IMR-90 (cell line): ENCODE results near the gene RBMS2.

ENCODE experiments used
- BHLHE40 ChIP-seq: fragments of 150-350 bp; IDR thresholded peaks from 2 replicates; pipeline ENCODE4 v1.6.1; 2016; ENCODE audit warnings: mild to moderate bottlenecking, low read depth, low read length
- MAFK ChIP-seq: IDR thresholded peaks from 2 replicates; pipeline ENCODE4 v1.6.1; 2012; ENCODE audit warnings: low read depth, low read length, improper control_type of control experiment
- POLR2A ChIP-seq: IDR thresholded peaks from 2 replicates; pipeline ENCODE4 v1.6.1; 2012; ENCODE audit warnings: mild to moderate bottlenecking, low read depth, low read length
- RAD21 ChIP-seq: IDR thresholded peaks from 2 replicates; pipeline ENCODE4 v1.6.1; 2012; ENCODE audit warnings: low read length, improper control_type of control experiment
- TF ChIP-seq, protein P1 (sequence below): conservative IDR thresholded peaks from 2 replicates; pipeline ENCODE4 v1.5.1; 2012; ENCODE audit warnings: mild to moderate bottlenecking, low read depth, low read length, improper control_type of control experiment
- TF ChIP-seq, protein P2 (sequence below): fragments of 150-350 bp; IDR thresholded peaks from 2 replicates; pipeline ENCODE4 v1.6.1; 2017; ENCODE audit warnings: mild to moderate bottlenecking, antibody characterized with exemption, low read length, low read depth

DNA sequence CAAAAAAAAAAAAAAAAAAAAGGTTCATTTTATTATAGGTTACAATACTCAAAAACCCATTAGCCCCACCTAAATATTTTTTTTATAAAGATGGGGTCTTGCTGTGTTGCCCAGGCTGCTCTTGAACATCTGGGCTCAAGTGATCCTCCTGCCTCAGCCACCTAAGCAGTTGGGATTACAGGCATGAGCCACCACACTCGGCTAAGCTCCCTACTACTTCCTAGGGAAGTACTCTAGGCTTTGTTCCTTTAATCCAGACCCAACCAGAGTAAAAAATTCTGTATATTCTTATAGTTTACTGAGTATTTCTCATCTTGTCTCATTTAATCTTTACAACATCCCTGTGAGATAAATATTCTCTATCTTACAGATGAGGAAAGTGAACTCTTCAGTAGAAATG is 50.7 kb downstream of the RBMS2 start:
- TF ChIP-seq MAFK, result no peak
- TF ChIP-seq, protein P1, sequence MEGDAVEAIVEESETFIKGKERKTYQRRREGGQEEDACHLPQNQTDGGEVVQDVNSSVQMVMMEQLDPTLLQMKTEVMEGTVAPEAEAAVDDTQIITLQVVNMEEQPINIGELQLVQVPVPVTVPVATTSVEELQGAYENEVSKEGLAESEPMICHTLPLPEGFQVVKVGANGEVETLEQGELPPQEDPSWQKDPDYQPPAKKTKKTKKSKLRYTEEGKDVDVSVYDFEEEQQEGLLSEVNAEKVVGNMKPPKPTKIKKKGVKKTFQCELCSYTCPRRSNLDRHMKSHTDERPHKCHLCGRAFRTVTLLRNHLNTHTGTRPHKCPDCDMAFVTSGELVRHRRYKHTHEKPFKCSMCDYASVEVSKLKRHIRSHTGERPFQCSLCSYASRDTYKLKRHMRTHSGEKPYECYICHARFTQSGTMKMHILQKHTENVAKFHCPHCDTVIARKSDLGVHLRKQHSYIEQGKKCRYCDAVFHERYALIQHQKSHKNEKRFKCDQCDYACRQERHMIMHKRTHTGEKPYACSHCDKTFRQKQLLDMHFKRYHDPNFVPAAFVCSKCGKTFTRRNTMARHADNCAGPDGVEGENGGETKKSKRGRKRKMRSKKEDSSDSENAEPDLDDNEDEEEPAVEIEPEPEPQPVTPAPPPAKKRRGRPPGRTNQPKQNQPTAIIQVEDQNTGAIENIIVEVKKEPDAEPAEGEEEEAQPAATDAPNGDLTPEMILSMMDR, result no peak
- no peak for TF ChIP-seq POLR2A
- TF ChIP-seq RAD21, result no peak
- TF ChIP-seq, protein P2, sequence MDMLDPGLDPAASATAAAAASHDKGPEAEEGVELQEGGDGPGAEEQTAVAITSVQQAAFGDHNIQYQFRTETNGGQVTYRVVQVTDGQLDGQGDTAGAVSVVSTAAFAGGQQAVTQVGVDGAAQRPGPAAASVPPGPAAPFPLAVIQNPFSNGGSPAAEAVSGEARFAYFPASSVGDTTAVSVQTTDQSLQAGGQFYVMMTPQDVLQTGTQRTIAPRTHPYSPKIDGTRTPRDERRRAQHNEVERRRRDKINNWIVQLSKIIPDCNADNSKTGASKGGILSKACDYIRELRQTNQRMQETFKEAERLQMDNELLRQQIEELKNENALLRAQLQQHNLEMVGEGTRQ, result no peak
- TF ChIP-seq BHLHE40, result no peak
